ENCODE measurements around the gene PRAMEF11.
"Not testable (repeated sequence)": the region's sequence is repeated elsewhere in the genome, so short reads cannot be mapped to it uniquely, and the experiment has no call there.

Gene PRAMEF11

DNA sequence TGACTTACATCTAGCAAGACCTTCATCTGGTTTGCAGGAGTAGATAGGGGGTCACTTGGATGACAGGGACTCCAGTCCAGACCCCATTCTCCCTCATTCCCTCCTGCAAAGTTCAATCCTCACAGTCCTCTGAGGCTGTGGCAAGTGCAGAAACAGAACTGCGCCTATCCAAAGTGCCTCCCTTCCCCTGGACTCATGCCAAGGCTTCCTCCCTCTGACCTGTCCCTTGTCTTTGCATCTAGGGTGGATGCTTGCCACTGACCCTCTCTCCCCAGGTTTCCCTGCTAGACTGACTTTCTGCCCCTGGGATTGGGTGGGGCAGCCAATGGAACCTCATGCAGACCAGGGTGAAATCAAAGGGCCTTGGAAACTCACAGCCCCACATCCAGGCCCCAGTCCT lies 21.3 kb downstream of the PRAMEF11 start:
- TF ChIP-seq POLR2AphosphoS5 (IDR thresholded peaks at IDR 0.05; ENCODE audit: low read depth, low read length) (no peak), FOXP2 (optimal IDR thresholded peaks at IDR 0.05; ENCODE audit: borderline replicate concordance, extremely low read depth, extremely low read length, insufficient read depth) (no peak), TAF1 (IDR thresholded peaks at IDR 0.05; ENCODE audit: borderline replicate concordance, insufficient read depth, low read length) (no peak), SIN3A (IDR thresholded peaks at IDR 0.05; ENCODE audit: borderline replicate concordance, insufficient read depth, low read length) (no peak), REST (IDR thresholded peaks at IDR 0.05; ENCODE audit: insufficient read depth in 1 of 2, low read depth in 2 of 2, low read length in 2 of 2) (no peak)

DNA sequence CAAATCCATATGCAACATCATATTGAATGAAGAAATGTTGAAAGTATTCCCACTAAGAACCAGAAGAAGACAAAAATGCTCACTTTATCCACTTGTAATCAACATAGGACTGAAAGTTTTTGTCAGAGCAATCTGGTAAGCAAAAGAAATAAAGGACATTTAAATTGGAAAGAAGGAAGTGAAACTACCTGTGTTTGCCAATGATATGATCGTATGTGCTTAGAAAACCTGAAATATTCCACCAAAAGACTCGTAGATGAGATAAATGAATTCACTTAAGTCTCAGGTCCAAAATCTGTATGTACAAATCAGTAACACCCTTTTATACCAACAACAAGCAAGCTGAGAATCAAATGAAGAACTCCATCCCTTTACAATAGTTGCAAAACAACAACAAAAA lies 31.5 kb downstream of the PRAMEF11 start:
- TF ChIP-seq FOXP2 (optimal IDR thresholded peaks at IDR 0.05; ENCODE audit: borderline replicate concordance, extremely low read depth, extremely low read length, insufficient read depth) = no peak
- no peak for TF ChIP-seq TAF1 (IDR thresholded peaks at IDR 0.05; ENCODE audit: borderline replicate concordance, insufficient read depth, low read length)
- no peak for TF ChIP-seq POLR2AphosphoS5 (IDR thresholded peaks at IDR 0.05; ENCODE audit: low read depth, low read length)
- no peak for TF ChIP-seq SIN3A (IDR thresholded peaks at IDR 0.05; ENCODE audit: borderline replicate concordance, insufficient read depth, low read length)
- no peak for TF ChIP-seq REST (IDR thresholded peaks at IDR 0.05; ENCODE audit: insufficient read depth in 1 of 2, low read depth in 2 of 2, low read length in 2 of 2)

GRCh38 chr1:12798911-12799310 lies 32.3 kb downstream of the PRAMEF11 start:
- TF ChIP-seq POLR2AphosphoS5 (IDR thresholded peaks at IDR 0.05; ENCODE audit: low read depth, low read length) (no peak), REST (IDR thresholded peaks at IDR 0.05; ENCODE audit: insufficient read depth in 1 of 2, low read depth in 2 of 2, low read length in 2 of 2) (no peak), SIN3A (IDR thresholded peaks at IDR 0.05; ENCODE audit: borderline replicate concordance, insufficient read depth, low read length) (no peak), FOXP2 (optimal IDR thresholded peaks at IDR 0.05; ENCODE audit: borderline replicate concordance, extremely low read depth, extremely low read length, insufficient read depth) (no peak), TAF1 (IDR thresholded peaks at IDR 0.05; ENCODE audit: borderline replicate concordance, insufficient read depth, low read length) (no peak)

GRCh38 chr1:12791097-12791496 lies 40.1 kb downstream of the PRAMEF11 start, which contains the start of gene PRAMEF1:
Gene PRAMEF1, plus strand, starts transcription at chr1:12791397. Its CDS starts 1,831 bp downstream, at chr1:12793228.
- TF ChIP-seq POLR2AphosphoS5 (IDR thresholded peaks at IDR 0.05; ENCODE audit: low read depth, low read length); REST (IDR thresholded peaks at IDR 0.05; ENCODE audit: insufficient read depth in 1 of 2, low read depth in 2 of 2, low read length in 2 of 2); TAF1 (IDR thresholded peaks at IDR 0.05; ENCODE audit: borderline replicate concordance, insufficient read depth, low read length): not testable (repeated sequence)

DNA sequence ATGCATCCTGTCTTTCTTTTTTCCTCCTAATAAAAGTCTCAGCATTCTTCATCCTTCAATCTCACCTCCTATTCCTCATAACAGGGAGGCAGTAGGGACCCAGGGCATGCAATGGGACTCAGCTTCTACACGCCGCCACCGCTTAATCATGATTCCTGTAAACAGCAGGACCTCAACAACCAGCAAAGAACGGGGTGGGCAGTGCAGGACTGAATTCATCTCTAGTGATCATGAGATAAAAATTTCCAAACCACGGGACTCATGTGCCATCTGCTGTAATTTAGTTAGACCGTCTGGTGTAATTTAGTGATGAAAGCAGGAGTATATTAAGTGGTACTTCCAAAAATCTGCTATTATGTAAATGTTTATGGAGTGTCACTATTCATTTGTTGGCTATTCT lies 52.3 kb downstream of the PRAMEF11 start:
- no peak for TF ChIP-seq FOXP2 (optimal IDR thresholded peaks at IDR 0.05; ENCODE audit: borderline replicate concordance, extremely low read depth, extremely low read length, insufficient read depth)
- TF ChIP-seq SIN3A (IDR thresholded peaks at IDR 0.05; ENCODE audit: borderline replicate concordance, insufficient read depth, low read length) = no peak
- no peak for TF ChIP-seq TAF1 (IDR thresholded peaks at IDR 0.05; ENCODE audit: borderline replicate concordance, insufficient read depth, low read length)
- no peak for TF ChIP-seq POLR2AphosphoS5 (IDR thresholded peaks at IDR 0.05; ENCODE audit: low read depth, low read length)
- no peak for TF ChIP-seq REST (IDR thresholded peaks at IDR 0.05; ENCODE audit: insufficient read depth in 1 of 2, low read depth in 2 of 2, low read length in 2 of 2)
